ENCODE data around the gene DCAF10.
"Not testable (repeated sequence)": the region's sequence is repeated elsewhere in the genome, so short reads cannot be mapped to it uniquely, and the experiment has no call there.

DCAF10 gene

DNA sequence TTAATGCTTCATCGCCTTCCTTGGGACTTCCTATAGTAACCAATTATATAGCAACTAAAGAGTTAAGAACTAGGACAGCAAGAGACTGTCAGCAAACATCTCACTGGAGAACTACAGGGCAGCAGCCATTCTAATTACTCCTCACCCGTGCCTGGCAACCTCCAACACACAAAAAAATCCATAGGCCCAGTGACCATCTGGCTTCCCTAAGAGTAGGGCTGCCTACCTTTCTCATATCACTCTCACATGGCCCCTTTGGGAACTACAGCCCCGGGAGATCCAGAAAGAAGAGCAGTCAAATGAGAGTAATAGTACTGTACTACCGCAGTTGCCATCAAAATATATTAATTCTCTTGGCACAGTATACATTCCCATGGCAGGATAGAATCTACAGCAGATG lies 5.7 kb downstream of the DCAF10 start:
- H3K4me3 Mint-ChIP-seq = no peak overlapping the region
- H3K27me3 Mint-ChIP-seq (ENCODE audit: low read depth) = no peaks in the 10 kb centered on the region
- H3K27ac Mint-ChIP-seq = no peak overlapping the region
- H3K4me1 Mint-ChIP-seq (ENCODE audit: low read depth) = peaks cover 25% of the 10 kb centered on the region
- no peak for DNase-seq (ENCODE audit: low spot score)
- H3K36me3 Mint-ChIP-seq (ENCODE audit: low read depth) = peaks cover 17% of the 10 kb centered on the region
- no peaks in the 10 kb centered on the region for H3K9me3 Mint-ChIP-seq

- peaks cover 17% of the 10 kb centered on the region for H3K4me1 Mint-ChIP-seq (ENCODE audit: low read depth)
- DNase-seq (ENCODE audit: low spot score) = not testable (repeated sequence)
Measured at GRCh38 chr9:37809676-37810075, 9.1 kb downstream of the DCAF10 start.

GRCh38 chr9:37811906-37812476 lies 11.4 kb downstream of the DCAF10 start:
- peaks cover 14% of the 10 kb centered on the region for H3K4me1 Mint-ChIP-seq (ENCODE audit: low read depth)
- H3K9me3 Mint-ChIP-seq = no peaks in the 10 kb centered on the region
- DNase-seq (ENCODE audit: low spot score) = no peak
- H3K4me3 Mint-ChIP-seq = no peak overlapping the region
- no peaks in the 10 kb centered on the region for H3K27me3 Mint-ChIP-seq (ENCODE audit: low read depth)
- peaks cover 23% of the 10 kb centered on the region for H3K36me3 Mint-ChIP-seq (ENCODE audit: low read depth)
- no peak overlapping the region for H3K27ac Mint-ChIP-seq

More at GRCh38 chr9:37809676-37810075, 9.1 kb downstream of the DCAF10 start:
- H3K36me3 Mint-ChIP-seq (ENCODE audit: low read depth) = peaks cover 24% of the 10 kb centered on the region
- H3K9me3 Mint-ChIP-seq; H3K27ac Mint-ChIP-seq; H3K27me3 Mint-ChIP-seq (ENCODE audit: low read depth); H3K4me3 Mint-ChIP-seq: not testable (repeated sequence)

- Mint-ChIP-seq H3K9me3 (no peaks in the 10 kb centered on the region), H3K27me3 (ENCODE audit: low read depth) (no peaks in the 10 kb centered on the region), H3K4me1 (ENCODE audit: low read depth) (peaks cover 13% of the 10 kb centered on the region), H3K4me3 (no peak overlapping the region), H3K36me3 (ENCODE audit: low read depth) (peaks cover 18% of the 10 kb centered on the region), H3K27ac (no peak overlapping the region)
- no peak for DNase-seq (ENCODE audit: low spot score)
Measured at GRCh38 chr9:37812773-37813379, 12.3 kb downstream of the DCAF10 start.

- Mint-ChIP-seq H3K4me1 (ENCODE audit: low read depth) (peaks cover 13% of the 10 kb centered on the region), H3K27ac (no peak overlapping the region), H3K36me3 (ENCODE audit: low read depth) (peaks cover 30% of the 10 kb centered on the region), H3K9me3 (no peaks in the 10 kb centered on the region), H3K4me3 (no peak overlapping the region), H3K27me3 (ENCODE audit: low read depth) (no peaks in the 10 kb centered on the region)
- DNase-seq (ENCODE audit: low spot score) = no peak
Measured at GRCh38 chr9:37818849-37819248, 18.3 kb downstream of the DCAF10 start.

DNA sequence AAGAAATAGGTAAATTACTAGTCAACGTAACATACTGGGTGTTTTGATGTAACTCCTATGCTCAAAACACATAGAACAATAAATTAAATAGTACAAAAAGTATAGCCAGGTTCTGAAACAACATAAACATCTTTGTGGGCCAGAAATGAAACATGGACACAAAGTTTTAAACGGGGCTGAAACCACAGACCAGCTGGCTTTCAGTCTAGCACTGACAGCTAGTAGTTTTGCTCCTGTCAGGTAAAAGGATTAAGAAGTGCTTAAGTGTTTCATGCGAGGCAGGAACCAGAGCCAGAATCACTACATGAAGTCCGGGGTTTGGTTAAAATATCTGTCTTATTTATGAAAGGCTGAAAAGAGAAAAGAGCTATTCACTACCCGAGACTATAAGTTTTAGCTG lies 19.5 kb downstream of the DCAF10 start:
- no peak overlapping the region for H3K27ac Mint-ChIP-seq
- peaks cover 11% of the 10 kb centered on the region for H3K4me1 Mint-ChIP-seq (ENCODE audit: low read depth)
- peaks cover 41% of the 10 kb centered on the region for H3K36me3 Mint-ChIP-seq (ENCODE audit: low read depth)
- H3K4me3 Mint-ChIP-seq = no peak overlapping the region
- no peak for DNase-seq (ENCODE audit: low spot score)
- no peaks in the 10 kb centered on the region for H3K9me3 Mint-ChIP-seq
- no peaks in the 10 kb centered on the region for H3K27me3 Mint-ChIP-seq (ENCODE audit: low read depth)

DNA sequence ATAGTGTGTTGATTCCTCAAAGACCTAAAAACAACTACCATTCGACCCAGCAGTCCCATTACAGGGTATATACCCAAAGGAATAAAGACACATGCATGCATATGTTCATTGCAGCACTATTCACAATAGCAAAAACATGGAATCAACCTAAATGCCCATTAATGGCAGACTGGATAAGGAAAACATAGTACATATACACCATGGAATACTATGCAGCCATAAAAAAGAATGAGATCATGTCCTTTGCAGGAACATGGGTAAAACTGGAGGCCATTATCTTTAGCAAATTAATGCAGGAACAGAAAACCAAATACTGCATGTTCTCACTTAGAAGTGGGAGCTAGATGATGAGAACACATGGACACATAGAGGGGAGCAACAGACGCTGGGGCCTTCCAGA lies 24.6 kb downstream of the DCAF10 start:
- not testable (repeated sequence) for H3K27me3 Mint-ChIP-seq (ENCODE audit: low read depth); H3K27ac Mint-ChIP-seq; DNase-seq (ENCODE audit: low spot score); H3K4me3 Mint-ChIP-seq; H3K4me1 Mint-ChIP-seq (ENCODE audit: low read depth); H3K9me3 Mint-ChIP-seq
- H3K36me3 Mint-ChIP-seq (ENCODE audit: low read depth) = peaks cover 61% of the 10 kb centered on the region

DNA sequence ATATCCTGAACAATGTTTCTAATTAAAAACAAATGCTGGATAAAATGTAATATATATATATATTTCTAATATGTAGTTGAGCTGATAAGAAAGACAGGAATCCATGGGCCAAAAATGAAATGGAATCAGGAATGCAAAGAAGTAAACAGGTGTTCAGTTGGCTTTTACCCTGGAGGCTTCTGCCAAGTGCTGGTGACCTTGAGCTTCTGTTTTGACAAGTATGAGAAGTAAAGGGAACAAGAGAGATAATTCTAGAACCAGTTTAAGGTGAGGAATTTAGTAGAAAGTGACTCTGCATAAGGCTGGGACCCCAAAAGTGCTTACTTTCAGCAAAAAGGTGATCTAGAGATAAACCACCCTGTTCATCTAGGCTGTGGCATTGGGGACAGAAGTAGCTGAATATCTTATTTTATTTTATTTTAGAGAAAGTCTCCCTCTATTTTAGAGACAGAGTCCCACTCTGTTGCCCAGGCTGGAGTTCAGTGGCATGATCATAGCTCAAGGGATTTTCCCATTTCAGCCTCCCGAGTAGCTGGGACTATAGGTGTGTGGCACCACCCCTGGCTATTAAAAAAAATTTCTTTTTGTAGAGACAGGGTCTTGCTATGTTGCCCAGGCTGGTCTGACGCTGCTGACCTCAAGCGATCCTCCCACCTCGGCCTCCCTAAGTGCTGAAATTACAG lies 27.0 kb downstream of the DCAF10 start:
- H3K4me1 Mint-ChIP-seq (ENCODE audit: low read depth) = no peaks in the 10 kb centered on the region
- no peaks in the 10 kb centered on the region for H3K9me3 Mint-ChIP-seq
- peaks cover 40% of the 10 kb centered on the region for H3K36me3 Mint-ChIP-seq (ENCODE audit: low read depth)
- H3K4me3 Mint-ChIP-seq = no peak overlapping the region
- H3K27me3 Mint-ChIP-seq (ENCODE audit: low read depth) = no peaks in the 10 kb centered on the region
- DNase-seq (ENCODE audit: low spot score) = no peak
- no peak overlapping the region for H3K27ac Mint-ChIP-seq

DNA sequence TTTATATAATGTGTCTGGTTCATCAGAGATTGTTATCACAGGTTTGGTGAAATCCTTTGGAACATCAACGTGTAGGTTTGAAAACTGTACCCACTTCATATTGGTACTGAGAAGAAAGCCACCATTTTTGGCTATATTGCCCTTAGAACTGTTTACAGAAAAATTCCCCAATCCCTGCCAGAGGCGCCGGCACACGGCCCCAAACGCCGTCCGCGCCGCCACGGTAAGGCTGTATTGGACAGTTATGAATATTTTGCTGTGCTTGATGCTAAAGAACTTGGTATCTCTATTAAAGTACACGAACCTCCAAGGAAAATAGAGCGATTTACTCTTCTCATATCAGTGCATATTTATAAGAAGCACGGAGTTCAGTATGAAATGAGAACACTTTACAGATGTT lies 35.2 kb downstream of the DCAF10 start:
- no peak overlapping the region for H3K27ac Mint-ChIP-seq
- no peak for DNase-seq (ENCODE audit: low spot score)
- peaks cover 11% of the 10 kb centered on the region for H3K36me3 Mint-ChIP-seq (ENCODE audit: low read depth)
- H3K4me3 Mint-ChIP-seq = no peak overlapping the region
- H3K9me3 Mint-ChIP-seq = no peaks in the 10 kb centered on the region
- no peaks in the 10 kb centered on the region for H3K27me3 Mint-ChIP-seq (ENCODE audit: low read depth)
- peaks cover 11% of the 10 kb centered on the region for H3K4me1 Mint-ChIP-seq (ENCODE audit: low read depth)

DNA sequence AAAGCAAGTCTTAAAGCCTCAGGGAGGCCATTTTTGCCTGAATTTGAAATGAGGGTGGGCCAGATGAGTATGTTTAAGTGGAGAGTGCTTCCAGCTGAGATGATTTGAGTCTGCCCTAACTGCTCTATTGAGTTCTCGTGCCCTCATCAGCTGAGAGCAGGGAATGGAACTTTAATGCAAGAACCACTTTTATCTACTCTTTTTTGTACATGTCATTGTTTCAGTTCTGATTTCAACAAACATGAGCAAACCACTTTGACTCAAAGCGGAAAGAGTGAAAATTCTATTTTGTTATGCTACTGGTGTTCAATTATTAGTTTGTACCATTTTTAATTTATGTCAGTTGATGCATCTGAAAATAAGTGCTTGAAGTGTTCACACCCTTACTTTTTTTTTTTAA lies 35.8 kb downstream of the DCAF10 start:
- Mint-ChIP-seq H3K4me1 (ENCODE audit: low read depth) (peaks cover 11% of the 10 kb centered on the region), H3K9me3 (no peaks in the 10 kb centered on the region), H3K27ac (no peak overlapping the region), H3K4me3 (no peak overlapping the region), H3K27me3 (ENCODE audit: low read depth) (no peaks in the 10 kb centered on the region), H3K36me3 (ENCODE audit: low read depth) (peaks cover 11% of the 10 kb centered on the region)
- DNase-seq (ENCODE audit: low spot score) = peak; percentile 32

DNA sequence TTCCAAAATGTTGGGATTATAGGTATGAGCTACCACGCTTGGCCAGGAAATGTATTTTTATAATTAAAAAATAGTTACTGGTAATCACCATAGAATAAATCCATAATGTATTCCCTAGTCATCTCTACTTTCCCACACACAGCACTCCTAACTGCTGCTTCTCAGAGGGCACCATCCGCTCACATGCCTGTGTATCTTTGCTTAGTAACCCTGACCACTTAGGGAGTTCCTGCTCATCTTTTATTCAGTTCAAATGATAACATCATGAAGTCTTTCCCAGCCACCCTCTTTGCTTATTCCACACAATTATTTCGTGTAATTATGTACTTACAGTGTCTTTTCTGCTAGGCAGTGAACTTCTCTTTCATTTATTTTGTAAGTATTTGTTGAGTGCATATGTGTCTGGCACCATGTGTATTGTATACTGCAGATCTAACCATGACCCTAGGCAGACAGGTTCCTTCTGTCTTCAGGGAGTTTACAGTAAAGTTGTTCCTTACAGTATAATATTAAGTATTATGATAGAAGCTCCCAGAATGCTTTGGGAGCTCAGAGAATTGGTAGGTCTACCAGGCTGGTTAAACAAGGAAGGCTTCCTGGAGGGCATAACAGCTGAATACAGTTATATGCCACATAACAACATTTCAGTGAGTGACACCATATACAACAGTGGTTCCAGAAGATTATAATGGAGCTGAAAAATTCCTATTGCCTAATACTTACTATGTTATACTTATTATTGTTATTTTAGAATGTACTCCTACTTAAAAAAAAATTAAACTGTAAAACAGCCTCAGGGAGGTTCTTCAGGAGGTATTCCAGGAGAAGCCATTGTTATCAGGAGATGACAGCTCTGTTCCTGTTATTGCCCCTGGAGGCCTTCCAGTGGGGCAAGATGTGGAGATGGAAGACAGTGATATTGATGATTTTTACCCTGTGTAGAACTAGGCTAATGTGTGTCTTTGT lies 39.2 kb downstream of the DCAF10 start:
- Mint-ChIP-seq H3K27ac (no peak overlapping the region), H3K36me3 (ENCODE audit: low read depth) (peaks cover 15% of the 10 kb centered on the region), H3K9me3 (no peaks in the 10 kb centered on the region), H3K27me3 (ENCODE audit: low read depth) (no peaks in the 10 kb centered on the region), H3K4me3 (no peak overlapping the region), H3K4me1 (ENCODE audit: low read depth) (peaks cover 11% of the 10 kb centered on the region)
- no peak for DNase-seq (ENCODE audit: low spot score)

DNA sequence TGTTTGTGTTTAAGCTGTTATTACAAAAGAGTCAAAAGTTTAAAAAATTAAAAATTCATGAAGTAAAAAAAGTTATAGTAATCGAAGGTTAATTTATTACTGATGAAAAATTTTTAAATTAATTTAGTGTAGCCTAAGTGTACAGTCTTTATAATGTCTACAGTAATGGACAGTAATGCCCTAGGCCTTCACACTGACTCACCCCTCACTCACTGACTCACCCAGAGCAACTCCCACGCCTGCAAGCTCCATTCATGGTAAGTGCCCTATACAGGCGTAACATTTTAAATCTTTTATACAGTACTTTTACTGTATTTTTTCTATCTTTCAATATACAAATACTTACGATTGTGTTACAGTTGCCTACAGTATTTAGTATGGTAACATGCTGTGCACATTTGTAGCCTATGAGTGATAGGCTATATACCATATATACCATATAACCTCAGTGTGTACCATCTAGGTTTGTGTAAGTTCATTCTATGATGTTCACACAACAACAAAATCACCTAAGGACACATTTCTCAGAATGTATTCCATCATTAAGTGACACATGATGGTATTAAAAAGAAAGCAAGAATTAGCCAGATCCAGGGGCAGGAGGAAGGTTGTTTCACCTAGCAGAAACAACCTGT lies 40.1 kb downstream of the DCAF10 start:
- peaks cover 11% of the 10 kb centered on the region for H3K4me1 Mint-ChIP-seq (ENCODE audit: low read depth)
- no peak overlapping the region for H3K27ac Mint-ChIP-seq
- DNase-seq (ENCODE audit: low spot score) = peak; percentile 12
- H3K9me3 Mint-ChIP-seq = no peaks in the 10 kb centered on the region
- H3K4me3 Mint-ChIP-seq = no peak overlapping the region
- H3K27me3 Mint-ChIP-seq (ENCODE audit: low read depth) = no peaks in the 10 kb centered on the region
- peaks cover 18% of the 10 kb centered on the region for H3K36me3 Mint-ChIP-seq (ENCODE audit: low read depth)

- no peaks in the 10 kb centered on the region for H3K4me1 Mint-ChIP-seq (ENCODE audit: low read depth)
- H3K27ac Mint-ChIP-seq = no peak overlapping the region
- DNase-seq (ENCODE audit: low spot score) = no peak
- no peaks in the 10 kb centered on the region for H3K9me3 Mint-ChIP-seq
- no peaks in the 10 kb centered on the region for H3K27me3 Mint-ChIP-seq (ENCODE audit: low read depth)
- H3K36me3 Mint-ChIP-seq (ENCODE audit: low read depth) = peaks cover 9% of the 10 kb centered on the region
- no peak overlapping the region for H3K4me3 Mint-ChIP-seq
Measured at GRCh38 chr9:37852222-37852621, 51.6 kb downstream of the DCAF10 start.
